GM19395 (cell line): ENCODE measurements around the gene TACO1.

Experiments used
- ATAC-seq: cut with Tn5 transposase; IDR thresholded peaks from one replicate; pipeline ENCODE4 v1.9.1; 2021; ENCODE audit warnings: mild to moderate bottlenecking, moderate library complexity; ENCODE audit not compliant: unreplicated experiment

TACO1 gene

DNA sequence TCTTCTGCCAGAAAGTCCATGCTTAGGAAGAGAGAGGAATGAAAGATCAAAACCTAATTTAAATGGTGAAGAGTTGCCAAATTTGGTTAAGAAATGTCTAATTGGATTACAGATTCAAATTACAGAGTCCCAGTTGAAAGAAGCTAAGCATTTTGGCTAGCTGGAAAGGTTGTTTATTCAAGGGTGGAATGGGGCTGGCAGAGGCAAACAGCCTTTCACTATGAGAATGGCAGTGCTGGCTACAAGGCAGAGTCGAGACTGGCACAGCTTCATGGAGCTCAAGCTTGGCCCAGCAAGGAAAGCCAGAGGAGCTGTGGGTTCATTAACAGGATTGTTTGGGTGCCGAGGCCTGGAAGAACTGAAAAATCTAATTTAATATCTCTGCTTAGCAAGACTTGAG is 35.1 kb downstream of the TACO1 start:
- no peak for ATAC-seq

DNA sequence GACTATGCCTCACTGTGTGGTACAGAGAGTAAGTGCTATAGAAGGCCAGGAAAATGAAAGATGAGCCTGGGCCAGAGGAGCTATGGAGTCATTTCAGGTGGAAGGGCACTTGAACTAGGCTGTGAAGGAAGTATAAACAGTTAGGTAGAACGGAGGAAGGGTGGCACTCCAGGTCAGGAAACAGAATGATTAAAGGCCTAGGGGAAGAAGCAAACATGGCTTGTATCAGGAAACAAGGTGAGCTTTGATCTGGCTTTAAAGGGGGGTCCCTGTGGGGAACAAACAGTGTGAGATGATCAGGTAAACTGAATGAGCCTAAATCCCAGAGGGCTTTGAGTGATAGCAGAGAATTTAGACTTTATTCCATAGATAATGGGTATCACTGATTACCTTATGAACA is 38.4 kb downstream of the TACO1 start:
- no peak for ATAC-seq

DNA sequence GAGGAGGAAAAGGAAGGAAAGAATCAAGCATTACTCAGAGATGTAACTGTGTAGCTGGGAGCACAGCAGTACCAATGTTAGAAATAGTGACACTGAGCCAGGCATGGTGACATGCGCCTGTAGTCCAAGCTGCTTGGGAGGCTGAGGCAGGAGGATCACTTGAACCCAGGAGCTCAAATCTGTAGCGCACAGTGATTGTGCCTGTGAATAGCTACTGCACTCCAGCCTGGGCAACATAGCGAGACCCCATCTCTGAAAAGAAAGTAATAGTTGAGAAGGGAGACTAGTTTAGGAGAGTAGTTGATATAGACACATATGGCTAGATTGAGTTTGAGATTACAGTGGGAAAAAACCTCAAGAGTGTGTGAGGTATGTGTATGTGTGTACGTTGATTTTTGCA is 39.3 kb downstream of the TACO1 start:
- ATAC-seq = no peak

DNA sequence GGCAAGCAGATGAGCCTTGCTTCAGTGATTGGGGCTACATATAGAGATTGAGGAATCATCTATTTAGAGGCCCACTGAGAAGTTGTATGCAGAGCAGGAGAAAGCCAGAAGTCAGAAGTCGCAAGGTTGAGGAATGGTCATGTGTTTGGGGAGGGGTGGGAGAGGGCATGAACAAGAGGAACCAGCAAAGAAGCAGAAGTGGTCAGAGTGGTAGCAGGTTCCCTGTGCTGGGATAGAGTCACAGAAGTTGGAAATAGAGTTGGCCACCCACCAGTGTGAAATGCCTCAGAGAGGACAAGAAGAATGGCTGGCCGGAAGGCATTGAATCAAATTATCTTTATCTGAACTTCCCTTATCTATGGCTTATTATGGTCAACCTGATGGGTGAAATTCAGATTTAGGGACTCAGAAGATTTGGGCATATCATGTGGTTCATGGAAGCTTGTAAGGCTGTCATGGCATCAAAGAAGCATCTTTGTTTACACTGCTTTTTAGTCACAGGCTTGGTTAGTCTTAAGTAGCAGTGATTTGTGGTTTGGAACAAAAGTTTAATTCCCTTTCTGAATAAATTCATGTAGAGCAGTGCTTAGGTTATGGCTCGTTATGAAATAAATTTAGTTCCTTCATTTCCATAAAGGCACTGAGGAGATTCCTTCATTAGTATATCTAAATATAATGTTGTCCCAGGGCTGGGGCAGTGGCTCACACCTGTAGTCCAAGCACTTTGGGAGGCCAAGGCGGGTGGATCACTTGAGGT is 41.2 kb downstream of the TACO1 start:
- no peak for ATAC-seq

DNA sequence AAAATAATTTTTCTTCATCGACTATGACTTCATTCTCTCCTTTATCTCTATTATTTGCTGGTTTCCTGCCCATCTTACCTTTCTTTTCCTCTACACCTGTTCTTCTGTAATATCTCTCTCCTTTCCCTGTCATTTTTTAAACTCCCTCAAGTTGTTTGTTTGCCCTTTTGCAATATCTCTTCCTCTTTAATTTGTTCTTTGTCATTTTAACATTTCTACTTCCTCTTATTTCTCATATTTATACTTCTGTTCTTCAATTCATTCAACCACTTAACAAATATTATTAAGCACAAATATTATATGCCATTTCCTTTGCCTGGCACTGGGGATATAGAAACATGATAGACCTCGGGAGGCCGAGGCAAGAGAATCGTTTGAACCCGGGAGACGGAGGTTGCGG is 44.2 kb downstream of the TACO1 start:
- ATAC-seq = no peak

DNA sequence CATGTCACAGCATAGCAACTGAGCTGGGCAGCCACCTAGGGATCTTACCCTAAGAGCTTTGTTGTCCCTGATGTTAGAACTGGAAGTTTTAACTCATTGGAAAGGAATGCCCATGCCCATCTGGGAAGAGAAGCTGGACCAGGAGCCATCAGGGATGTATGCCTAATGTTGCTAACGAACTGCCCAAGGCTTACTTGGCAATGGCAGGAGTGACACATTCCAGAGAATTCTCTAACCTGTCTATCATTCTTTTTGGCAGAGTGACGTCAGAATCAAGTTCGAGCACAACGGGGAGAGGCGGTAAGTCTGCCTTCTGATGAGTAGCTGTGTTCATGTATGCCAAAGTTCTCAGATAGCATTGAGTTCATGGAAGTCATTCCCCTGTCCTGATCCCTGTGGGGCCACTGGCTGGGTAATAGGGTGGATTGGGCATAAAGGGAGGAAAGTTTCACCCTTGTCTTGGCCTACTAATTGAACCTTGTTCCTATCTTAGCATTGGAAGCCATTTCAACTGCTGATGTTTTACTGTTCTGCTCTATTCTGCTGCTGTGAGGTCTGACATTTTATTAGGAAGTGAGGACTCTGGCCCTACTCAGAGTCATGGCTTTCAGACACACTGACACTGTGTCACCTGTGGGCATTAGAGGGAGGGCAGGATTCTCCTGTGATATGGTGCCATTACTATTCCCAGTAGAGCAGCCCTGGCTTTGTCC is 45.2 kb downstream of the TACO1 start:
- ATAC-seq = peak; percentile 79

DNA sequence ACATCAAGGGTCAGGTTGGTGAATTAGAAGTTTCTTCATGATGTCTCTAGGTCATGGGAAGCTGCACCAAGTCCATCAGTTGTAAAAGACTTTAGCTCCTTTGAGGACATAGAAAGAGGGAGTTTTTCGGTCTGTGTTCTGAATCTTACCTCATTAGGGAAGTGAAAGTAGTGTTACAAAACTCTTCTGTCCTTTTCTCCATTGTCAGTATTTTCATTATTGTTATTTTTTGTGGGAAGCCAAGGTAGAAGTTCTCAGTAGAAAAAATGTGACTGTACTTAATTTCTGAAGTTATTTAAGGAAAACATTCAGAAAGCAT is 45.8 kb downstream of the TACO1 start:
- ATAC-seq = peak; percentile 87

DNA sequence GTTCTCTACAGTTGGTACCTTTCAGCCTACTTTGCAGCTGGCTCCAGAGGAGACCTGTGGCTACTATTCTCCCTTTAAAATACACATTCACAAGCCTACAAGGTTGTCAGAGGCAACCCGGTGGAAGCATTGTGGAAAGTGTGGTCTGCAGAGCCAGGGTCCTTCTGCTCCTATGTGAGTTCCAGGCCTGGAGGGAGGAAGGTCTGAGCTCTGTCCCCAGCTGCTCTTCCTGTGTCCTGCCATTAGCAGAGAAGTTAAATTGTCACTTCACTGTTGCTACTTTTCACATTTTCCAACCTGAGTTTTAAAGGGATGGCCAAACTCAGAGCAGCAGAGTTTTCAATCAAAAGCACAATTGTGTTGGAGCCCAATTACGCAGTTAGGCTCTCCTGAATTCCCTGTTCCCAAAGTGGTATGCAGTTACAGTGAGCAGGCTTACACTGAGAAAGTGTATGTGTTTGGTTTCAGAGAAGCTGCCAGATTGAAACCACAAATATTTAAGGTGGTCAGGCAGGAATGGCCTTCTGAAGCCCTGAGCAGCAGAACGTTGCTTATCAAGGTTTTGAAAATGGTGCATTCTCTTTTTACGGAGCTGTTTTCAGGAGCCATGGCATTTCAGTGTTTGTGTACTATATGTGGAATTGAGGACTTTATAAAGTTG is 46.5 kb downstream of the TACO1 start:
- ATAC-seq = peak; percentile 13

DNA sequence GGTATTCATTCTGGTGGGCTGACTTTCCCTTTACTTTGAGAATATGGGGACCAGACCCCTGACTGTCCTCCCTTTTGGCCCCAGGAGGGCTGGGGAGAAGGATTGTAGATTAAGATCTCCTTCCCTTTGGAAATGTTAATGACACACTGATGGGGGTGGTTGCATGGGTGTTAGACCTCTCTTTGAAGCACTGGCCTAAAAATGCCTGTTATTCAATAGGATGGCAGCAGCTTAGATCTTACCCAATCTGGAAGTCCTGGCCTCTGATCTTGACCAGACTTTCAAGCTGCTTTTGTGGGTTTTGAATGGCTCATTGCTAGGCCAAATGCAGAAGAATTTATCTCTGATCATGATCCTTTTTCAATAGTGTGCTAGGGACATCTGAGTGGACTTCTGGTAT is 47.2 kb downstream of the TACO1 start:
- ATAC-seq = no peak

DNA sequence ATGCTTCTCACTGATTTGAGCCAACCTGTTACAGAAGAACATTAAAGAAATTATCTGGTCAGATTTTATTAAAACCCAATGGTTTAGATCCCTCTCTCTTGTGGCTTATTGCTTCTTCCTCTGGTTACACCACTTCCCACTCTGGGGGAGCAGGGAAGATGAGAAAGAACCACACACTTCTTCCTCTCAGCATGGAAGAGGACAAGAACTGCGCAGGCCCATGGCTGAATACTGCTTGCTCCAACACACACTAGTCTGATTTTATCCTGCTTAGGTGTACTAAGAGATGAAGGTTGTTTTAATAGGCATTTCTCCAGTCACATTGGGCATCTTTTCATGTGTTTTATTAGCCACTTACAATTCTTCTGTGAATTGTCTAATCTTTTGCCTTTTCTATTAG is 49.1 kb downstream of the TACO1 start:
- ATAC-seq = no peak

DNA sequence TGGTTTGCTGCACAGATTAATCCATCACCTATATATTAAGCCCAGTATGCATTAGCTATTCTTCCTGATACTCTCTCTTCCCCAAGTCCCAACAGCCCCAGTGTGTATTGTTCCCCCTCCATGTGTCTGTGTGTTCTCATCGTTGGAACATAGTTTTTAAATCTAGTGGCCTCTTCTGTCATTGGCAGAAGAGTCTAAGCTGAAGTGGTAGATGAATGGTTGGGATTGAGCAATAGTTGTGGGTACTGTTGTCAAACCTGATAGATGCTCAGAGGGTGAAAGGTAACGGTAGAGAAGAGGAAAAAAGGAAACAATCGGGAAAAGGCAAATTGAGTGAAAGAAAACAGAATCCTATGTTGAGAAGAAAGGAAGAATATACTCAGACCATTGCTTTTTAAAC is 51.4 kb downstream of the TACO1 start:
- no peak for ATAC-seq

DNA sequence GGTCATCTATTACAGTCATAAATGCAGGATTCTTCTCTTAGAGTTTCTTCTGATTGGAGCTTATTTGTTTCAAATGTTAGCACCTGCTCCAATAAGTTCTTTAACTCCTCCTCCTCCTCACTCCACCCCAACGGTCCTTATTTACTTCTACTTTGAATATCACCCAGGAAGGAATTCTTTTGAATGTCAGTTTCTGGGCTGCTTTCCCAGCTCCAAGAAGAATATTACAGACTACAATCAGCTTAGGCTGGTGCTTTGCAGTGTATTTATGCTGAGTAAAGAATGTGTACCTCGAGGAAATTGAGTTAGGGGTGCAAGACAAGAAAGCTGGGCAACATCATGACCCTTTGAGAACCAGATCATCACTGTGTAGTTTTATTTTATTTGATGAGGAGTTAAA is 52.4 kb downstream of the TACO1 start:
- ATAC-seq = no peak

DNA sequence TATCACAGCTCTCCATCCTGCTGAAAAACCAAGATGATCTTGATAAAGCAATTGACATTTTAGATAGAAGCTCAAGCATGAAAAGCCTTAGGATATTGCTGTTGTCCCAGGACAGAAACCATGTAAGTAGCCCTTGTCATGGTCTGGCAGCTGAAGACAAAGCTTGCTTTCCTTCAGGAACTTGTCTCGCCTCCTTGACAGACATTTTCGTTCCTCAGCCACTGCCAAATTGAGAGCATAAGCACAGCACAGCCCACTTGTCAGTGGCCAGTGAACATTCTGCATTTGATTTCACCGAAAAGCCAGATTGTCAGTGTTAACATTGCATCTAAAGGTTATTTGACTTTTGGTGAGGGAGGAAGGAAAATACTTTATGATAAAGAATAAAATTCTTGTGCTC is 57.1 kb downstream of the TACO1 start:
- ATAC-seq = no peak
